Liver (tissue), 9 donors: ENCODE measurements around the gene EXOC6. TPM values are rescaled to one million over a fixed set of nuclear protein-coding genes. Genes with fewer than 3 reads are reported as not detected.

Experiments used
- DNase-seq: peaks from one replicate; pipeline ENCODE4 v3.0.0-alpha.2; 2017; ENCODE audit warnings: low spot score
- H3K27ac ChIP-seq, 2 donors: one replicate each; pipeline ENCODE4 v1.7.0; 2013; ENCODE audit warnings: inconsistent platforms in 2 of 2, low read length in 2 of 2, control low read depth in 1 of 2, low read depth in 1 of 2, mild to moderate bottlenecking in 1 of 2
- H3K27me3 ChIP-seq, 4 donors: one replicate each; pipeline versions ENCODE4 v1.6.1 to v1.7.0; 2013; ENCODE audit warnings: low read length in 3 of 4, inconsistent platforms in 1 of 4, mild to moderate bottlenecking in 1 of 4, moderate library complexity in 1 of 4; ENCODE audit not compliant: control insufficient read depth in 4 of 4, insufficient read depth in 4 of 4
- H3K36me3 ChIP-seq, 4 donors: one replicate each; pipeline versions ENCODE4 v1.6.1 to v1.7.0; 2013; ENCODE audit warnings: low read length in 3 of 4, mild to moderate bottlenecking in 3 of 4, low read depth in 1 of 4, moderate library complexity in 1 of 4; ENCODE audit not compliant: control insufficient read depth in 4 of 4, insufficient read depth in 3 of 4
- H3K4me1 ChIP-seq, 4 donors: one replicate each; pipeline versions ENCODE4 v1.6.1 to v1.7.0; 2013; ENCODE audit warnings: low read length in 3 of 4, mild to moderate bottlenecking in 3 of 4, moderate library complexity in 1 of 4; ENCODE audit not compliant: control insufficient read depth in 4 of 4, insufficient read depth in 4 of 4
- H3K4me3 ChIP-seq, 3 donors: one replicate each; pipeline versions ENCODE4 v1.6.1 to v1.7.0; 2013; ENCODE audit warnings: low read length in 3 of 3, control low read depth in 1 of 3, low read depth in 1 of 3, mild to moderate bottlenecking in 1 of 3
- H3K9ac ChIP-seq, 2 donors: one replicate each; pipeline ENCODE4 v1.7.0; 2013; ENCODE audit warnings: low read length in 2 of 2, mild to moderate bottlenecking in 2 of 2, moderate library complexity in 2 of 2, control low read depth in 1 of 2, low read depth in 1 of 2
- H3K9me3 ChIP-seq, 4 donors: one replicate each; pipeline versions ENCODE4 v1.6.1 to v1.7.0; 2013; ENCODE audit warnings: low read length in 3 of 4; ENCODE audit not compliant: control insufficient read depth in 4 of 4
- EGR1 ChIP-seq, 2 donors: IDR thresholded peaks; 2 replicates each; pipeline ENCODE4 v1.6.1; 2016 to 2018; ENCODE audit warnings: antibody characterized with exemption in 2 of 2, low read depth in 2 of 2
- HNF4G ChIP-seq: IDR thresholded peaks from 2 replicates; pipeline ENCODE4 v1.6.1; 2016; ENCODE audit warnings: antibody characterized with exemption
- RAD21 ChIP-seq, 2 donors: IDR thresholded peaks; 2 replicates each; pipeline ENCODE4 v1.6.1; 2016; ENCODE audit warnings: antibody characterized with exemption in 2 of 2, mild to moderate bottlenecking in 2 of 2
- RXRA ChIP-seq, 2 donors: IDR thresholded peaks; 2 replicates each; pipeline ENCODE4 v1.6.1; 2017 to 2018; ENCODE audit warnings: antibody characterized with exemption in 2 of 2, mild to moderate bottlenecking in 1 of 2
- WGBS: extraction: QIAGEN DNeasy Blood & Tissue Kit; methylation state at CpG from one replicate; pipeline ENCODE4 v1.1.7; 2013; 5-methylcytosine and 5-hydroxymethylcytosine counted together
- polyA plus RNA-seq, 2 donors: library from polyadenylated mRNA; stranded (reverse) in 1 of 2; unstranded in 1 of 2; fragments of 200-250 nt in 1 of 2; fragments of >200 nt in 1 of 2; fragmentation: Nextera tagmentation in 1 of 2; extraction: Ambion mirVana in 1 of 2; gene quantifications; one replicate each; pipeline versions ENCODE4 v1.2.1 to v1.2.3, GENCODE V29; 2013 to 2015
- total RNA-seq, 2 donors: library from RNA; depleted of rRNA; stranded (reverse); fragments of >200 nt; gene quantifications; one replicate each; pipeline ENCODE4 v1.2.3, GENCODE V29; 2014
- TF ChIP-seq, protein P1 (sequence below): IDR thresholded peaks from 2 replicates; pipeline ENCODE4 v1.6.1; 2016; ENCODE audit warnings: antibody characterized with exemption
- TF ChIP-seq, protein P2 (sequence below): fragments of 150-350 bp; IDR thresholded peaks from 2 replicates; pipeline ENCODE4 v1.5.1; 2017; ENCODE audit warnings: improper control_type of control experiment, low read depth, low read length; ENCODE audit not compliant: missing input control
- TF ChIP-seq, protein P3 (sequence below): IDR thresholded peaks from 2 replicates; pipeline ENCODE4 v1.6.1; 2016; ENCODE audit warnings: antibody characterized with exemption, mild to moderate bottlenecking
- donor health status: healthy.
- donor health status: healthy.
- donor health status: healthy.
- donor health status: healthy.
- donor health status: healthy.

The EXOC6 gene
- total and polyA plus RNA-seq, 4 donors = 6.5 to 35.4 (median 8.4) TPM

DNA sequence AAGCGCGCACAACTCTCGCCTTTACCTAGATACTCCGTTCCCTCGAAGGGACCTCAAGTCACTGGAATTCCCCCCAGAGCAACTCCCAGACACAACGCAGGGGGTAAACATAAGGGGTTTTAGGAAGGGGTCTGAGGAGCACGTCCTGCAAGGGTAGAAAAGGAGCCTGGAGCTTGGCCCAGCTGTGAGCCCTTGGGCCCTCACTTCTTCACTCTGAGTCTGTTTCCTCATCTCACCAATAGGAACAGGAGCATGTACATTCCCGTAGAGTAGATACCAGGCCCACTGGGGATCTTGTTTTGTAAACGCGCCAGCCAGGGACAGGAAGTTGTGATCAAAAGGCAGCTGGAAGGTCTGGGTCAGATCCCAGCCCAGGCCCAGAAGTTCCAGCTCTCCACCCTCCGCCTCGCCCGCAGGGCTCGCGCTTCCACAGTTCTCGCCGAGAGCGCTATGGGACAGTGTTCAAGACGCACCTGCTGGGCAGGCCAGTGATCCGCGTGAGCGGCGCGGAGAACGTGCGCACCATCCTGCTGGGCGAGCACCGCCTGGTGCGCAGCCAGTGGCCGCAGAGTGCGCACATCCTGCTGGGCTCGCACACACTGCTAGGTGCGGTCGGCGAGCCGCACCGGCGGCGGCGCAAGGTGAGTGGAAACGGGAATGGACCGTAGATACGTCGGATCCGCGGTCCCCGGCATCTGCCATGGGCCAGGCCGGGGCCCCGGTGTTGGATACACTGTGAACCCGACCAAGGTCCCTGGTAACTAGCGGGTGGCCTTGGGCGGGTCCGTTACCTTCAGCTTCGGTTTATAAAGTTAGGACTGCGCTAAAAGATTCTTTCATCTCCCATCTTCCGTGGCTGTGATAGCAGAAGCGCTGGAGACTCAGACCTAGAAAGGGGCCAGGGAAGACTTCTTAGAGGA, 213.5 kb downstream of the EXOC6 start:
- Histone ChIP-seq H3K4me3 (peak overlapping the region in 2 of 3 donors; percentile 27 to 50), H3K36me3 (peaks cover 0 to 4% (median 1%) of the 10 kb centered on the region in 4 donors), H3K27me3 (peaks cover 2 to 9% (median 6%) of the 10 kb centered on the region in 4 donors), H3K9me3 (no peaks in the 10 kb centered on the region), H3K27ac (no peak overlapping the region), H3K4me1 (peaks cover 11 to 41% (median 25%) of the 10 kb centered on the region in 4 donors), H3K9ac (no peak overlapping the region)
- no peak for DNase-seq
- TF ChIP-seq HNF4G = no peak
- TF ChIP-seq RXRA (IDR thresholded peaks at IDR 0.05) = no peak
- TF ChIP-seq, protein P1, sequence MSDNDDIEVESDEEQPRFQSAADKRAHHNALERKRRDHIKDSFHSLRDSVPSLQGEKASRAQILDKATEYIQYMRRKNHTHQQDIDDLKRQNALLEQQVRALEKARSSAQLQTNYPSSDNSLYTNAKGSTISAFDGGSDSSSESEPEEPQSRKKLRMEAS = no peak
- WGBS = 9% methylated on average over 57 of the region's 57 CpGs

GRCh38 chr10:93062514-93063143, 214.3 kb downstream of the EXOC6 start:
- H3K9ac ChIP-seq = no peak overlapping the region
- H3K4me1 ChIP-seq = peaks cover 11 to 41% (median 25%) of the 10 kb centered on the region in 4 donors
- no peaks in the 10 kb centered on the region for H3K9me3 ChIP-seq
- 4% methylated on average over 68 of the region's 68 CpGs for WGBS
- peaks cover 4 to 14% (median 8%) of the 10 kb centered on the region in 4 donors for H3K27me3 ChIP-seq
- H3K27ac ChIP-seq = no peak overlapping the region
- peak overlapping the region; percentile 27 to 63 (median 50) for H3K4me3 ChIP-seq
- DNase-seq = no peak
- peaks cover 0 to 4% (median 1%) of the 10 kb centered on the region in 4 donors for H3K36me3 ChIP-seq
- TF ChIP-seq RAD21 (IDR thresholded peaks at IDR 0.05) (peak in 1 of 2 donors; percentile 50), EGR1 (IDR thresholded peaks at IDR 0.05; ENCODE audit: low read depth in 2 of 2) (no peak)
- TF ChIP-seq, protein P2, sequence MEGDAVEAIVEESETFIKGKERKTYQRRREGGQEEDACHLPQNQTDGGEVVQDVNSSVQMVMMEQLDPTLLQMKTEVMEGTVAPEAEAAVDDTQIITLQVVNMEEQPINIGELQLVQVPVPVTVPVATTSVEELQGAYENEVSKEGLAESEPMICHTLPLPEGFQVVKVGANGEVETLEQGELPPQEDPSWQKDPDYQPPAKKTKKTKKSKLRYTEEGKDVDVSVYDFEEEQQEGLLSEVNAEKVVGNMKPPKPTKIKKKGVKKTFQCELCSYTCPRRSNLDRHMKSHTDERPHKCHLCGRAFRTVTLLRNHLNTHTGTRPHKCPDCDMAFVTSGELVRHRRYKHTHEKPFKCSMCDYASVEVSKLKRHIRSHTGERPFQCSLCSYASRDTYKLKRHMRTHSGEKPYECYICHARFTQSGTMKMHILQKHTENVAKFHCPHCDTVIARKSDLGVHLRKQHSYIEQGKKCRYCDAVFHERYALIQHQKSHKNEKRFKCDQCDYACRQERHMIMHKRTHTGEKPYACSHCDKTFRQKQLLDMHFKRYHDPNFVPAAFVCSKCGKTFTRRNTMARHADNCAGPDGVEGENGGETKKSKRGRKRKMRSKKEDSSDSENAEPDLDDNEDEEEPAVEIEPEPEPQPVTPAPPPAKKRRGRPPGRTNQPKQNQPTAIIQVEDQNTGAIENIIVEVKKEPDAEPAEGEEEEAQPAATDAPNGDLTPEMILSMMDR = peak; percentile 42
- TF ChIP-seq, protein P3, sequence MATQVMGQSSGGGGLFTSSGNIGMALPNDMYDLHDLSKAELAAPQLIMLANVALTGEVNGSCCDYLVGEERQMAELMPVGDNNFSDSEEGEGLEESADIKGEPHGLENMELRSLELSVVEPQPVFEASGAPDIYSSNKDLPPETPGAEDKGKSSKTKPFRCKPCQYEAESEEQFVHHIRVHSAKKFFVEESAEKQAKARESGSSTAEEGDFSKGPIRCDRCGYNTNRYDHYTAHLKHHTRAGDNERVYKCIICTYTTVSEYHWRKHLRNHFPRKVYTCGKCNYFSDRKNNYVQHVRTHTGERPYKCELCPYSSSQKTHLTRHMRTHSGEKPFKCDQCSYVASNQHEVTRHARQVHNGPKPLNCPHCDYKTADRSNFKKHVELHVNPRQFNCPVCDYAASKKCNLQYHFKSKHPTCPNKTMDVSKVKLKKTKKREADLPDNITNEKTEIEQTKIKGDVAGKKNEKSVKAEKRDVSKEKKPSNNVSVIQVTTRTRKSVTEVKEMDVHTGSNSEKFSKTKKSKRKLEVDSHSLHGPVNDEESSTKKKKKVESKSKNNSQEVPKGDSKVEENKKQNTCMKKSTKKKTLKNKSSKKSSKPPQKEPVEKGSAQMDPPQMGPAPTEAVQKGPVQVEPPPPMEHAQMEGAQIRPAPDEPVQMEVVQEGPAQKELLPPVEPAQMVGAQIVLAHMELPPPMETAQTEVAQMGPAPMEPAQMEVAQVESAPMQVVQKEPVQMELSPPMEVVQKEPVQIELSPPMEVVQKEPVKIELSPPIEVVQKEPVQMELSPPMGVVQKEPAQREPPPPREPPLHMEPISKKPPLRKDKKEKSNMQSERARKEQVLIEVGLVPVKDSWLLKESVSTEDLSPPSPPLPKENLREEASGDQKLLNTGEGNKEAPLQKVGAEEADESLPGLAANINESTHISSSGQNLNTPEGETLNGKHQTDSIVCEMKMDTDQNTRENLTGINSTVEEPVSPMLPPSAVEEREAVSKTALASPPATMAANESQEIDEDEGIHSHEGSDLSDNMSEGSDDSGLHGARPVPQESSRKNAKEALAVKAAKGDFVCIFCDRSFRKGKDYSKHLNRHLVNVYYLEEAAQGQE = no peak
